Measurements from ENCODE around the gene MPLKIP.
"Not testable (repeated sequence)": the region's sequence is repeated elsewhere in the genome, so short reads cannot be mapped to it uniquely, and the experiment has no call there.

The MPLKIP gene

GRCh38 chr7:40134428-40135316 is at the start of gene MPLKIP, which contains the start of gene SUGCT:
Gene MPLKIP, minus strand, starts transcription at chr7:40134622. Its CDS starts 55 bp downstream, at chr7:40134567.
Gene SUGCT, plus strand, starts transcription at chr7:40135005.
- DNase-seq (ENCODE audit: low read depth): peak; percentile 74

GRCh38 chr7:40182452-40182851 is 48.0 kb upstream of the MPLKIP start:
- DNase-seq (ENCODE audit: low read depth): no peak

- no peak for DNase-seq (ENCODE audit: low read depth)
Measured at GRCh38 chr7:40177071-40177470, 42.6 kb upstream of the MPLKIP start.

- no peak for DNase-seq (ENCODE audit: low read depth)
Measured at GRCh38 chr7:40175725-40176510, 41.5 kb upstream of the MPLKIP start.

DNA sequence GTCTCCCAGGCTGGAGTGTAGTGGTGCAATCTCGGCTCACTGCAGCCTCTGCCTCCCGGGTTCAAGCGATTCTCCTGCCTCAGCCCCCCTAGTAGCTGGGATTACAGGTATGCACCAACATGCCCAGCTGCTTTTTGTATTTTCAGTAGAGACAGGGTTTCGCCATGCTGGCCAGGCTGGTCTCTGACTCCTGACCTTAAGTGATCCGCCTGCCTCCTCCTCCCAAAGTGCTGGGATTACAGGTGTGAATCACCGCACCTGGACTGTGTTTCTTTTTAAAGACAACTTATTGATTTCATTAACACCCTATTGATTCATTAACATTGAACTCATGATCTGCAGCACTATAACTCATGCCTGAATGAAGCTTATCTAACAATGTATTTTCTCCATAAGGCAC is 40.8 kb upstream of the MPLKIP start:
- DNase-seq (ENCODE audit: low read depth): not testable (repeated sequence)

GRCh38 chr7:40173121-40173520 is 38.7 kb upstream of the MPLKIP start:
- DNase-seq (ENCODE audit: low read depth): not testable (repeated sequence)

- not testable (repeated sequence) for DNase-seq (ENCODE audit: low read depth)
Measured at GRCh38 chr7:40168266-40168665, 33.8 kb upstream of the MPLKIP start.

DNA sequence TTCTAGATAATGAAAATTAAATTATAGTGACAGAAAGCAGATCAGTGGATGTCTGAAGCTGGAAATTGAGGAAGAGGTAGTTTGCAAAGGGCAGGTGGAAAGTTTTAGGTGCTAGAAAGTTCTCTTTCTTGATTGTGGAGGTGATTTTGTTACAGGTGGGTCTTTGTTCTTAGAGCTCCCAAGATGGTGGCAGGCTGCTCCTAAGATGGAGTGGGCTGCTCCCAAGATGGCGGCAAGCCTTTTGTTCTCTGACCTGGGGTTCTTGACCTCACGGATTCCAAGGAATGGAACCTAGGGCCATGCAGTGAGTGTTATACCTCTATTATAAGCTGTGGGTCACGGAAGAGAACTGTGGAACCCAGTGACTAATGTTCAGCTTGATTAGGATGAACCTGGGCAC is 32.9 kb upstream of the MPLKIP start:
- no peak for DNase-seq (ENCODE audit: low read depth)

GRCh38 chr7:40165216-40165615 is 30.8 kb upstream of the MPLKIP start:
- DNase-seq (ENCODE audit: low read depth): no peak

DNA sequence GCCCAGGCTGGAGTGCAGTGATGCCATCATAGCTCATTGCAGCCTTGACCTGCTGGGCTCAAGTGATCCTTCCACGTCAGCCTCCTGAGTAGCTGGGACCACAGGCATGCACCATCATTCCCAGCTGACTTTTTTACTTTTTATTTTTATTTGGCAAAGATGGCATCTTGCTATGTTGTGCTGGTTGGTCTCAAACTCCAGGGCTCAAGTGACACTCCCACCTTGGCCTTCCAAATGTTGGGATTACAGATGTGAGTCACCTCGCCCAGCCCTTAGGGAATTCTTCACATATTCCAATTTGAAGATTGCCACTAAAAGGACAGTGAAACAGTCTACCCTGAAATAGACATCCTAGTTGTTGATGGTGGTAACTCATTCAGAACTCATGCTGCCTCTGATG is 28.1 kb upstream of the MPLKIP start:
- DNase-seq (ENCODE audit: low read depth): no peak

DNA sequence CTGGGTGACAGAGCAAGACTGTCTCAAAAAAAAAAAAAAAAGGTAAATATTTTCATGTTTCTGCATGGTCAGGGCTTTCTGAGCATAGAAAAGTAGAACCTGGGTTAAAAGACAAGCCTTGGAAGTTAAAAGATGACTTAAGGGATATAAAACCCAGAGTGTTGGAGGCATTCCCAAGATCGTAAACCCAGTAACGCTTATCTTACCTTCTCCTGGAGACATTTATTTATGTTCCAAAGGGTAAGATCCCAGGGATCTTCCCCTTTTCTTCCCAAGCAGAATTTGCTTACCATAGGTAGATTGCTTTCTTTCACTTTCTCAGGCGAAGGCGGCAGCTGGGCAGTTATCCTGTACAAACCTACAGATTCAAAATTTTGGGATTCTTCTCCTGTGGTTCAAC is 22.6 kb upstream of the MPLKIP start:
- DNase-seq (ENCODE audit: low read depth): no peak

DNA sequence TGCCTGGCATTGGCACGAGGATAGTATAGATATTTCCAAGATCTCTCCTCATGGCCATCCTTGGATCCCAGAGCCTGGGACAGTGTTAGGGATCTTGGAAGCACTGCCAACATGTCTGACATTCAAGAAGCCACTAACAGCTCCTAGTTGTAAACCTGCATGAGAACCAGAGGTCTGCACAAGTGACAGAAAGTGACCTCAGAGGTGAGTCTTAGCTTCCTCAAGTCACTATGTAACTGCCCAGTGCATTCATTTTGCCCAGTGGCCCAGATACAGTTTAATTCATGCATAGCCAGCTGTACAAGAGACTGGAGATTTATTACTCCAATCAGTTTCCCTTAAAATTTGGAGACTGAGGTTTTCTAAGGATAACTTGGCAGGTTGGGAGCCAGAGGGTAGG is 17.1 kb upstream of the MPLKIP start:
- DNase-seq (ENCODE audit: low read depth): no peak

GRCh38 chr7:40148671-40149070 is 14.2 kb upstream of the MPLKIP start:
- no peak for DNase-seq (ENCODE audit: low read depth)

- not testable (repeated sequence) for DNase-seq (ENCODE audit: low read depth)
Measured at GRCh38 chr7:40148247-40148580, 13.8 kb upstream of the MPLKIP start.

GRCh38 chr7:40147371-40148246 is 13.2 kb upstream of the MPLKIP start:
- DNase-seq (ENCODE audit: low read depth): no peak

DNA sequence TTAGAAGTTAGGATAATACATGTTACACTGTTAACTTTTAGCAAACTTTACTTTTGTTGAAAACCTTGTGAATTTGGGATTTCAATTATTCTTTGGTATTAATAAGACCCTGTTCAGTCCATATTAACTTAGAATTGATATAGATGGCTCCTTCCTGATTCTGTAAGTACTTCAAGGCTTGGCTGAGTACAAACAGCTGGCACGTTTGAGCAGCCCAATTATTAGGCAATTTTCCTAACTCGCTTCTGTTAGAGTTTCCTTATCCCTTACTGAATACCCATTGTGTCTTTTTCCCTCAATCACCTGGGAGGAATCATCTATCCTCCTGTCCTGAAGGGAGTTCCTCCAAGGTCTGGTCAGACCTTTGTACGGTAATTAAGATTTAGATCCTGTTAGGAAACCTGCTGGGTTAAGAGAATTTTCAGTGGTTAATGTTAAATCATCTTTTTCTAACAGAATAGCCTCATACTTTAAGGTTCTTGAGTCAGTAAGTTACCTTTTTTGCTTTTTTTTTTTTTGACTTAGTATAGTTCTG is 11.2 kb upstream of the MPLKIP start:
- not testable (repeated sequence) for DNase-seq (ENCODE audit: low read depth)

DNA sequence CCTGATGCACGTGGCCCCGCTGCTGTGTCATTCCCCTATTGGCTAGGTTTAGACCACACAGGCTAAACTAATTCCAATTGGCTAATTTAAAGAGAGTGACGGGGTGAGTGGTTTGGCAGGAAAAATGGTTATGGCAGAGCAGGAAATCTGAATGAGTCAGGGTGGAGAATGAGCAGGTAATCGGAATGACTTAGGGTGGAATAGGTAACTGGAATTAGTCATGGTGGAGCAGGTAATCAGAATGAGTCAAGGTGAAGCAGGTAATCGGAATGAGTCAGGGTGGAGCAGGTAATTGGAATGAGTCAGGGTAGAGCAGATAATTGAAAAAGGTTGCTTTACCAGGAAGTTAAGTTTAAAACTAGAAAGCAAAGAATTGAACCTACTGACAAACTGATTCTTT is 7.5 kb upstream of the MPLKIP start:
- not testable (repeated sequence) for DNase-seq (ENCODE audit: low read depth)

DNA sequence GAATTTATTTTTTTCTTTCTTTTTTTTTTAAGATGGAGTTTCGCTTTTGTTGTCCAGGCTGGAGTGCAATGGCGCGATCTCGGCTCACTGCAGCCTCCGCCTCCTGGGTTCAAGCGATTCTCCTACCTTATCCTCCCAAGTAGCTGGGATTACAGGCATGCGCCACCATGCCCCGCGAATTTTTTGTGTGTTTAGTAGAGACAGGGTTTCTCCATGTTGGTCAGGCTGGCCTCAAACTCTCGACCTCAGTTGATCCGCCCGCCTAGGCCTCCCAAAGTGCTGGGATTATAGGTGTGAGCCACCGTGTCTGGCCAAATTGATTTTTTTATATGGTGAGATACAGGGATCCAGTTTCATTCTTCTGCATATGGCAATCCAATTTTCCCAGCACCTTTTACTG is 5.5 kb upstream of the MPLKIP start:
- not testable (repeated sequence) for DNase-seq (ENCODE audit: low read depth)

DNA sequence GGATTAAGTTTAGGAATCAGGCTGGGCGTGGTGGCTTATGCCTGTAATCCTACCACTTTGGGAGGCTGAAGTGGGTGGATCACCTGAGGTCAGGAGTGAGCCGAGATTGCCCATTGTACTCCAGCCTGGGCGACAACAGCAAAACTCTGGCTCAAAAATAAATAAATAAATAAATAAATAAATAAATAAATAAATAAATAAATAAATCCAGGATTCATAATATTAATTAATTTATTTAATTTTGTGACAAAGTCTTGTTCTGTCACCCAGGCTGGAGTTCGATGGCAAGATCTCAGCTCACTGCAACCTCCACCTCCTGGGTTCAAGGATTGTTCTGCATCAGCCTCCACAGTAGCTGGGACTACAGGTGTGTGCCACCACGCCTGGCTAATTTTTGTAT is 4.6 kb upstream of the MPLKIP start:
- no peak for DNase-seq (ENCODE audit: low read depth)

DNA sequence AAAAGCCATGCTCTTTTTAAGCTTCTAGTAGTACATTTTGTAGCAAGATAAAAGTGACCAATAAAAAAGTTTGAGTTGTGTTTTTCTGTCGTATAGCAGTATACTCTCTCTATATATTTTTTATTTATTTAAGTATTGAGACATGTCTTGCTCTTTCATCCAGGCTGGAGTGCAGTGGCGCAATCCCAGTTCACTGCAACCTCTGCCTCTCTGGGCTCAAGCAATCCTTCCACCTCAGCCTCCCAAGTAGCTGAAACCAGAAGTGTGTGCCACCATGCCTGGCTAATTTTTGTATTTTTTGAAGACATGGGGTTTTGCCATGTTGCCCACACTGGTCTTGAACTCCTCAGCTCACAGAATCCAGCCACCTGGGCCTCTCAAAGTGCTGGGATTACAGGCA is 3.1 kb upstream of the MPLKIP start:
- DNase-seq (ENCODE audit: low read depth): no peak

DNA sequence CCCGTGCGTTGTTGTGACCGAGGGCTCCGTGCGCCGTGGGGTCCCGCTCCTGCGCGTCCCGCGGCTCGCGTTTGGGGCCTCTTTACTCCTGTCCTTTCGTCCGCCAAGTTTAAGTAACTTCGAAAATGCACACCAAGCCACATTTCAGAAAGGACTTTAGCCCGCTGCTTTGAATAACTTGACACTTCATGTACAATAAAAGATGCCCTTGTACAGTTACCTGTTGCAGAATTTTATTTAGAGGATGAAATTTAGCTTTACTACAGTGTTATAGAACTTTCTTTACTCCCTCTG is 842 bp upstream of the MPLKIP start:
- peak; percentile 0 for DNase-seq (ENCODE audit: low read depth)

All from stimulated activated CD4-positive, alpha-beta T cell treated with anti-CD3 and anti-CD28 coated beads, Interleukin-2, amount 100 ng/mL, for 4 hours (primary cell).